GM10266 (cell line): ENCODE measurements around the gene FXYD2.
"Not testable (repeated sequence)": the region's sequence is repeated elsewhere in the genome, so short reads cannot be mapped to it uniquely, and the experiment has no call there.

ENCODE experiments used
- DNase-seq: peaks from one replicate; pipeline ENCODE4 v3.0.0; 2012; ENCODE audit errors: extremely low spot score
- CTCF ChIP-seq: IDR thresholded peaks from 2 replicates; pipeline ENCODE4 v1.5.1; 2012; ENCODE audit warnings: mild to moderate bottlenecking, low read depth; ENCODE audit not compliant: control insufficient read depth, insufficient read depth; ENCODE audit errors: missing control alignments

FXYD2 gene

GRCh38 chr11:117870103-117870952, 45.8 kb upstream of the FXYD2 start:
- TF ChIP-seq CTCF: no peak
- no peak for DNase-seq

DNA sequence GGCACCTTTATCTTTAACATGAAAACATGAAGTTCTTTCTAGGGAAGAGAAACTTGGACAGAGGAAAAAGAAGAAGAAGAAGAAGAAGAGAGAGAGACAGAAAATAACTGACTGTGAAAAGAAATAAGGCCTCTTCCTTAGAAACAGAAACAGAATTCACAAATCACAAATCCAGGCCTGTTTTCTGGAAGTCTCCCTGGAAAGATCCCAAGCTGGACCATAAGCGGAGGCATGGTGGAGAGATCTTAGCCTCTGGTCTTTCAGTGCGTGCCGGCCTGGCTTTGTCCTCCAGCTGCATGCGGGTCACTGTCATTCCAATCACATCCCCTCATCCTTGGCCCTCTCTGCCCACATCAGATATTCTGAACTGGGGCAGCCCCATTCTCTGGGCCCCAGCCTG, 45.1 kb upstream of the FXYD2 start:
- DNase-seq: no peak

DNA sequence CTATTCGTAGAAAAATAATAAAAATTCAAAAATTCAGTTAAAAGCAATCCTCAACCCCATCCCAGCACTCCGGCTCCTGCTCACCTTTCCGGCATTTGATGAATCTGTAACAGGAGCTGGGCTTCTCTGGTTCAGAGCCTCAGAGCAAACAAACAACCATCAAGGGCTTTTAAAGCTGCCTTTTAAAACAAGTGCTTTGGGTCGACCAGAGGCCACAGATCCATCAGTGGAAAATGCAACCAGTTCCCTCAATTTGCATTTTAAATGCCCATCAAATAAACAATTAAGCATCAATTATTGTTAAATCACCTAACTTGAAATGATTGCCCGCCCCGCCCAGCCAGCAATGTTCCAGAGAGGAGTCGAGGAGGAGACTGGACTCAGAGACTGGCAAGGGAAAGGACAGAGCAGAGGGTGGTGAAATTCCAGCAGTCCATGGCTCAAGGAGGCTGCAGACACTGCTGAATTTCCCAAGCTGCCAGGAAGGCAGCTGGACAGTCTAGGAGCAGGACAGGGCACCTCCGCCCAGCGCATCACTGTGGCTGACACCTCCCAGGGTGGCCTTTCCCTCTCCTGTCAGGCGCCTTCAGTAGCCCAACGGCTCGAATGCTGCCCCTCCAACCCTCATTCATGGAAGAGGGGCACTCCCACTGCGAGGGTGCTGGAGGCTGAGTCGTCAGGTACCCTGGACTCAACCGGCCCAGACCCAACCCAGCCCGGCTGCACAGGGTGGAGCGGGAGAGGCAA, 44.4 kb upstream of the FXYD2 start:
- DNase-seq: no peak
- TF ChIP-seq CTCF: no peak

More for the DNA sequence above, 45.1 kb upstream of the FXYD2 start:
- TF ChIP-seq CTCF: no peak

DNA sequence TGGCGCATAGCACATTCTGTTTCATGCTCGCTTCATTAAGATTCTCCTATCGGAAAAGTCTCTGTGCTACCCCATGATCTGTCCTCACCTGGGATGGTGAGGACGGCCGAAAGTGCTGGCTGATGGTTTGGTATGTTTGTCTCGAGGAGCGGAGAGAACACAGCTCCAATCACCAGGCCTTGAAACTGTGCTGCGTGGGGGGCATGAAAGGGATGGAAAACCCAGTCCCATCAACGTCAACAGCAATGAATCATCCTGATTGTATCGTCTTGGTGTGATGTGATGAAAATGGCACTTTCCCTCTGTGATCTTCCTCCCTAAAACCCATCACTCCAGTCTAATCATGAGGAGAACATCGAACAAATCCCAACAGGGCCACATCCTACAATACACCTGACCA, 43.5 kb upstream of the FXYD2 start:
- DNase-seq: no peak

DNA sequence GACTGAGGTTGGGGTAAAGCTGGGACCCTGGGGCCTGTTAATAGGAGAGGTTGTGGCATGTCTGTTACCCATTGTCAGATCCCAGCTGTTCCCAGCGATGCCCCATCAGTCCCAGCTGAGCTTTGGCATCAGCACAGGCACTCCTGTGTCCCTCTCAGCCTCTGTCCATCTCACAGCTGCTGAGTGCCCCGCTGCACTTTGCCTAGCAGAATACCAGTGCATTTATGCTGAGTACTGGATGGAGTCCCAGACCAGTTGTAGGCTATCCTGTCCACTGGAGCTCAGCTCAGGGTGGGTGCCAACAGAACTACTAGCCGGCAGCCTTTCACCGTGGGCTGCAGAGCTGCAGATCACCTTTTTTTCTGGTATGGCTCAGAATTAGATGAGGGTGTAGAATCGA, 42.0 kb upstream of the FXYD2 start:
- TF ChIP-seq CTCF: no peak
- no peak for DNase-seq

More for the DNA sequence above, 43.5 kb upstream of the FXYD2 start:
- no peak for TF ChIP-seq CTCF

DNA sequence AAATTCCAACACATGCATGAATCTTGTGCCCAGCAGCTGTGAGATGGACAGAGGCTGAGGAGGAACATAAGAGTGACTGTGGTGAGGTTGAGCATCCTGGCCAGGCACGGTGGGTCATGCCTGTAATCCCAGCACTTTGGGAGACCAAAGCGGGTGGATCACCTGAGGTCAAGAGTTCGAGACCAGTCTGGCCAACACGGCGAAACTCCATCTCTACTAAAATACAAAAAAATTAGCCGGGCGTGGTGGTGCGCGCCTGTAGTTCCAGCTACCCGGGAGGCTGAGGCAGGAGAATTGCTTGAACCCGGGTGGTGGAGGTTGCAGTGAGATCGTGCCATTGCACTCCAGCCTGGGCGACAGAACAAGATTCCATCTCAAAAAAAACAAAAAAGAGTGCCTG, 41.0 kb upstream of the FXYD2 start:
- not testable (repeated sequence) for DNase-seq

DNA sequence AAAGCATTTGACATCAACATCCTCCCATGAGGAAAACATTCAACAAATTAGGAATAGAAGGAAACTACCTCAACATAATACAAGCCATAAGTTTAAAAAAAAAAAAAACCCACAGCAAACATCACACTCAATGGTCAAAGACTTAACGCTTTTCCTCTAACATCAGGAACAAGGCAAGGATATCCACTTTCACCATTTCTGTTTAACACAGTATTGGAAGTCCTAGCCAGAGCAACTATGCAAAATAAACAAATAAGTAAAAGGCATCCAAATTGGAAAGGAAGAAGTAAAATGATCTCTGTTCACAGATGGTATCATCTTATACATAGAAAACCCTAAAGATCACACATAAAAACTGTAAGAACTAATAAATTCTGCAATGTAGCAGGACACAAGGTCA, 38.8 kb upstream of the FXYD2 start:
- DNase-seq: no peak
- no peak for TF ChIP-seq CTCF
